HFFc6 (cell line): ENCODE measurements around the gene NANOGP8. TPM values are rescaled to one million over a fixed set of nuclear protein-coding genes. Genes with fewer than 3 reads are reported as not detected.

Experiments
- DNase-seq: peaks from one replicate; pipeline ENCODE4 v3.0.0-alpha.2; 2018
- H3K27ac Mint-ChIP-seq: 2 replicates; pipeline ENCODE4 v1.8.0; 2020; ENCODE audit warnings: mild to moderate bottlenecking, mixed read lengths
- H3K27me3 Mint-ChIP-seq: 2 replicates; pipeline ENCODE4 v1.8.0; 2021; ENCODE audit warnings: mild to moderate bottlenecking, moderate library complexity, mixed read lengths; ENCODE audit not compliant: insufficient read depth
- H3K36me3 Mint-ChIP-seq: 2 replicates; pipeline ENCODE4 v1.8.0; 2021; ENCODE audit warnings: low read depth, mixed read lengths
- H3K4me1 Mint-ChIP-seq: 2 replicates; pipeline ENCODE4 v1.8.0; 2020; ENCODE audit warnings: low read depth, mixed read lengths
- H3K4me3 Mint-ChIP-seq: 2 replicates; pipeline ENCODE4 v1.8.0; 2020; ENCODE audit warnings: mild to moderate bottlenecking, moderate library complexity, mixed read lengths
- H3K9me3 Mint-ChIP-seq: 2 replicates; pipeline ENCODE4 v1.8.0; 2020; ENCODE audit warnings: mild to moderate bottlenecking, mixed read lengths
- CTCF ChIP-seq: fragments of 200-600 bp; sonication (generic); IDR thresholded peaks from 2 replicates; pipeline ENCODE4 v1.5.0; 2021; ENCODE audit warnings: antibody characterized with exemption, mild to moderate bottlenecking
- total RNA-seq, 6 experiments: library from RNA; stranded (reverse); fragmentation: NEBNext Ultra II Directional; extraction: Animal tissue kit (Norgen Biotek cat#: 25700); gene quantifications; 2 replicates in 1 of 6; 3 replicates in 5 of 6; pipeline ENCODE4 v1.2.3, GENCODE V29; 2021

Gene NANOGP8
- total RNA-seq, 6 experiments from 2014 or later: not detected

DNA sequence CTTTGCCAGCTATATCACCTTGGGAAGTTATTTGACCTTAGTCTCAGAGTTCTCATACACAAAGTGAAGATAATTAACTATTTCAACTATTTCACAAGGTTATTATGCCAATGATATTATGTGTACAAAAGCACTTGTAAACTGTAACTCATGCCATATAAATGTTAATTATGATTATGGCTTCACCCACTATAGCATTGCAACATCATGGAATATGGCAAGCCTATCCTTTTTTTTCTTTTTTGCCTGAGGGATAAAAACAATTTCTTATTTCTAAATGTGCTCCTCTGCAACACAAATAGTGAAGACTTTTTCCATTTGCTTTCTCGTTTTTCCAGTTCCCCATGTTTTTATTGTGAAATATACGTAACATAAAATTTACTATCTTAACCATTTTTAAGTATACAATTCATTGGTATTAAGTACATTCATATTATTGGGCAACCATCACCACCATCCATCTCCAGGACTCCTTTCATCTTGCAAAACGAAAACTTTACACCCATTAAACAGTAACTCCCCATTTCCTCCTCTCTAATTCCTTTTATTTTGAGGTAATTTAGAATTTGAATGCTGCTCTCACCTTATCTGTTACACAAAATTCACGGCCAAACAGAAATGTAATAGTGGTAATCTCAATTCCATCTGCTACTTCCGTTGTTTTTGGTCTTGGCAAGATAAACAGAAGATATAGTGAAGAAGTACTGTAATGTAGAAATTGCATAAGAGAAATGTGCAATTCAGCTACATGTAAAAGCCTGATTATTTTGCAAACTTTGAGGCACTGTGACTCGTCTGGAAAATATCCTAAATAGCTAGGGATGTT, 46.3 kb downstream of the NANOGP8 start:
- H3K4me1 Mint-ChIP-seq: peaks cover 11% of the 10 kb centered on the region
- H3K27me3 Mint-ChIP-seq: peaks cover 6% of the 10 kb centered on the region; the same call in 1 of the 2 replicates
- H3K36me3 Mint-ChIP-seq: no peaks in the 10 kb centered on the region
- peak; percentile 26 for DNase-seq
- TF ChIP-seq CTCF: no peak
- no peak overlapping the region; the same call in 1 of the 2 replicates for H3K4me3 Mint-ChIP-seq
- no peaks in the 10 kb centered on the region for H3K9me3 Mint-ChIP-seq
- no peak overlapping the region for H3K27ac Mint-ChIP-seq

Other genes with a start within 250 kb of the NANOGP8 start
- 10 to 100 TPM; 24.9 to 31.1 (median 28.9) TPM for gene AQR, start 115.6 kb downstream of the NANOGP8 start, total RNA-seq
- 10 to 100 TPM; 25.5 to 35.2 (median 30.4) TPM for gene ZNF770, start 97.0 kb downstream of the NANOGP8 start, total RNA-seq